Karpas-422 (cell line): ENCODE data around the gene FAM13A. TPM values are rescaled to one million over a fixed set of nuclear protein-coding genes. Genes with fewer than 3 reads are reported as not detected.

Source experiments
- DNase-seq: peaks from one replicate; pipeline ENCODE4 v3.0.0-alpha.2; 2015
- H2AFZ ChIP-seq: fragments of 200-600 bp; sonication (generic); 2 replicates; pipeline ENCODE4 v1.6.1; 2014; ENCODE audit warnings: antibody characterized with exemption, low read length, mixed read lengths
- H3K27ac ChIP-seq: fragments of 200-600 bp; sonication (generic); 2 replicates; pipeline ENCODE4 v1.5.1; 2014; ENCODE audit warnings: mild to moderate bottlenecking, low read length, moderate library complexity
- H3K27me3 ChIP-seq: fragments of 200-600 bp; sonication (generic); 2 replicates; pipeline ENCODE4 v1.6.1; 2014; ENCODE audit warnings: low read length, mixed read lengths
- H3K36me3 ChIP-seq: fragments of 200-600 bp; sonication (generic); 2 replicates; pipeline ENCODE4 v1.6.1; 2014; ENCODE audit warnings: low read length, mixed read lengths; ENCODE audit not compliant: insufficient read depth
- H3K4me1 ChIP-seq: fragments of 200-600 bp; sonication (generic); 2 replicates; pipeline ENCODE4 v1.6.1; 2014; ENCODE audit warnings: mild to moderate bottlenecking, low read length, mixed read lengths
- H3K4me2 ChIP-seq: fragments of 200-600 bp; sonication (generic); 2 replicates; pipeline ENCODE4 v1.6.1; 2014; ENCODE audit warnings: low read length, low read depth, mild to moderate bottlenecking; ENCODE audit not compliant: poor library complexity, severe bottlenecking
- H3K4me3 ChIP-seq: fragments of 200-600 bp; sonication (generic); 2 replicates; pipeline ENCODE4 v1.5.1; 2014; ENCODE audit warnings: mild to moderate bottlenecking, antibody characterized with exemption, low read length, mixed read lengths
- H3K79me2 ChIP-seq: fragments of 200-600 bp; sonication (generic); 2 replicates; pipeline ENCODE4 v1.6.1; 2014; ENCODE audit warnings: mild to moderate bottlenecking, low read length, mixed read lengths
- H3K9ac ChIP-seq: fragments of 200-600 bp; sonication (generic); 2 replicates; pipeline ENCODE4 v1.6.0; 2014; ENCODE audit warnings: low read length
- H3K9me2 ChIP-seq: fragments of 200-600 bp; sonication (generic), shearing (Covaris generic); replicated peaks from 2 replicates; pipeline ENCODE4 v1.6.0; 2014; ENCODE audit warnings: mild to moderate bottlenecking, low read length, moderate library complexity; ENCODE audit not compliant: insufficient read depth
- H3K9me3 ChIP-seq: fragments of 300-700, 200-600 bp; sonication (generic); 2 replicates; pipeline ENCODE4 v1.6.1; 2014; ENCODE audit warnings: low read length, mixed read lengths
- H4K20me1 ChIP-seq: fragments of 200-600 bp; sonication (generic); 2 replicates; pipeline ENCODE4 v1.6.1; 2014; ENCODE audit warnings: mild to moderate bottlenecking, antibody characterized with exemption, low read length, low read depth; ENCODE audit not compliant: insufficient read depth
- total RNA-seq: library from RNA; depleted of rRNA; stranded (reverse); fragments of >200 nt; shearing (Covaris generic); gene quantifications from 2 replicates; pipeline ENCODE4 v1.2.3, GENCODE V29; 2014; ENCODE audit warnings: low replicate concordance

FAM13A gene
- total RNA-seq, 1 experiment from 2014 or later, result 0.30 TPM

DNA sequence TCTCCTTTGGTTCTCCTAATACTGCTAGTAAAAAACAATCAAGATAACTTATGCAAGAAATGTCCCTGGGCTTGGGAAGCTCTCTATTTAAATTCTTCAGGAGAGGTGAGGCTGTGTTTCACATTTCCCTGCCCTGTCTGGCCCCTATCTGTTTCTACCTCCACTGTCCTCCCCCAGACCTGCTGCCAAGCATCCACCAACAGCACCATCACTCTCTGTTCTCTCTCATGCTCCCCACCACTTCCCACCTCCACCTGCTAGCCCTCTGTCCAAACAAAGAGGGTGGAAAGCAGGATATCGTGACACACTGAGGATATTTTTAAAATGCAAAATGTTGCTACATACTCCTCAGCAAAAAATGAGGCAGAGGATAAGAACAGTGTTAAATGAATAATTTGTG lies 271.0 kb downstream of the FAM13A start:
- H3K4me3 ChIP-seq, result no peak overlapping the region
- no peaks in the 10 kb centered on the region for H3K4me1 ChIP-seq
- H3K27ac ChIP-seq, result no peak overlapping the region
- H3K4me2 ChIP-seq, result no peak overlapping the region
- no peaks in the 10 kb centered on the region for H3K9me2 ChIP-seq
- no peak overlapping the region for H2AFZ ChIP-seq
- H3K36me3 ChIP-seq, result no peaks in the 10 kb centered on the region
- H4K20me1 ChIP-seq, result no peaks in the 10 kb centered on the region
- no peaks in the 10 kb centered on the region for H3K79me2 ChIP-seq
- H3K9me3 ChIP-seq, result no peaks in the 10 kb centered on the region
- no peaks in the 10 kb centered on the region for H3K27me3 ChIP-seq
- no peak for DNase-seq
- H3K9ac ChIP-seq, result no peak overlapping the region

DNA sequence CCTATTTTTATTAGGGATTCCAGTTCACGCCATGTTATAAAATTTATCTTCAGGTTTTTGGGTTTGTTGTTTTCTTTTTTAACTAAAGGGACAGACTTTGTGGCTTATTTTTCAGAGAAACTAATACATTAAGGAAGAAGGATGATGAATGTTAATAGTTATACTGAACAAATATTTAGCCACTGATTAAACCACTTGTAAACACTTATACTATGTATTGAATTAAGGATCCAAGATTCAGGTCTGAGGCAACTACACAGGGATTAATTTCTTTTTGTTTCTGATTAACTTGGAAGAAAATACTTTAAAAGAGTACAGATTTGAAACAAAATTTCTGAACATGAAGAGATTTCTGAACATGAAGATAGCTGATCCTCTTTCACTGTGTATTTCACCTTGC lies 276.6 kb downstream of the FAM13A start:
- DNase-seq, result no peak
- no peaks in the 10 kb centered on the region for H3K9me3 ChIP-seq

DNA sequence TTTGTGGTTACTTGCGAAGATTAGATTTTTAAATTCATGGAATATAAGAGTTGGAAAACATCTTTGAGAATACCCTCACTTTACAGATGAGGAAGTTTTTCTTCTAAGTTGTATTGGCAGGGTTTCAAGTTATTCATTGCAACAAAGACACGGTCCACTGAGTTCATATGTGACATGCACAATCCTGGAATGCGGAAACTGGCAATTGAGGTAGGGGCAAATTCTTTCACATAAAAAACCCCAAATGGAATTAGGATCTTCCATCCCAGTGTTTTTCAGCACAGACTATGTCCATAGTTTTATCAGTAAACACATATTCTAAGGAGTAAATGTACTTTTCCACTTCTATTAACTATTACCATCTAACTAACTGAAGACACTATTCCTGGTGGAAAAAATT lies 277.6 kb downstream of the FAM13A start:
- Histone ChIP-seq H3K36me3 (no peaks in the 10 kb centered on the region), H3K9me2 (no peaks in the 10 kb centered on the region), H3K27ac (no peak overlapping the region), H3K27me3 (0 out of 2 replicates have a peak, but pooled peaks cover 2% of the 10 kb centered on the region), H3K4me3 (no peak overlapping the region), H3K9me3 (no peaks in the 10 kb centered on the region), H3K9ac (no peak overlapping the region), H3K79me2 (no peaks in the 10 kb centered on the region), H3K4me1 (no peaks in the 10 kb centered on the region), H4K20me1 (no peaks in the 10 kb centered on the region), H3K4me2 (no peak overlapping the region), H2AFZ (no peak overlapping the region)
- no peak for DNase-seq

More for the DNA sequence above, 276.6 kb downstream of the FAM13A start:
- Histone ChIP-seq H3K4me1 (no peaks in the 10 kb centered on the region), H3K79me2 (no peaks in the 10 kb centered on the region), H2AFZ (no peak overlapping the region), H3K9ac (no peak overlapping the region), H3K9me2 (no peaks in the 10 kb centered on the region), H3K36me3 (no peaks in the 10 kb centered on the region), H3K27ac (no peak overlapping the region), H3K4me3 (no peak overlapping the region), H3K4me2 (no peak overlapping the region), H4K20me1 (no peaks in the 10 kb centered on the region), H3K27me3 (no peaks in the 10 kb centered on the region)

DNA sequence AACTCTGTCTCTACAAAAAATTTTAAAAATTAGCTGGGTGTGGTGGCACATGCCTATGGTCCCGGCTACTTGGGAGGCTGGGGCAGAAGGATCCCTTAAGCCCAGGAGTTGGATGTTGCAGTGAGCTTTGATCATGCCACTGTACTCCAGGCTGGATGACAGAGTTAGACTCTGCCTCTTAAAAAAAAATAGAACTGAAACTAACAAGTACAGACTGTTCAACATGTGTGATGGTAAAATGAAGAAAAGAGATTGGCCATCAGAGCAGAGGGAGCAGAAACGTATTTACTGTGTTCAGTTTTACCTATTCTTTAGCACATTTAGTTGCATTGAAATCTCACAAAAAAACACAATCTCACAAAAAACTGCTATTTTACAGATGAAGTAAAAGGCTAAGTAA lies 281.5 kb downstream of the FAM13A start:
- H3K9ac ChIP-seq, result no peak overlapping the region
- no peak overlapping the region for H3K27ac ChIP-seq
- H3K79me2 ChIP-seq, result no peaks in the 10 kb centered on the region
- H3K4me1 ChIP-seq, result no peaks in the 10 kb centered on the region
- no peak overlapping the region for H2AFZ ChIP-seq
- H3K4me3 ChIP-seq, result no peak overlapping the region
- H3K9me3 ChIP-seq, result no peaks in the 10 kb centered on the region
- H3K36me3 ChIP-seq, result no peaks in the 10 kb centered on the region
- H4K20me1 ChIP-seq, result no peaks in the 10 kb centered on the region
- no peak for DNase-seq
- no peak overlapping the region for H3K4me2 ChIP-seq
- H3K9me2 ChIP-seq, result no peaks in the 10 kb centered on the region
- H3K27me3 ChIP-seq, result 0 out of 2 replicates have a peak, but pooled peaks cover 2% of the 10 kb centered on the region

DNA sequence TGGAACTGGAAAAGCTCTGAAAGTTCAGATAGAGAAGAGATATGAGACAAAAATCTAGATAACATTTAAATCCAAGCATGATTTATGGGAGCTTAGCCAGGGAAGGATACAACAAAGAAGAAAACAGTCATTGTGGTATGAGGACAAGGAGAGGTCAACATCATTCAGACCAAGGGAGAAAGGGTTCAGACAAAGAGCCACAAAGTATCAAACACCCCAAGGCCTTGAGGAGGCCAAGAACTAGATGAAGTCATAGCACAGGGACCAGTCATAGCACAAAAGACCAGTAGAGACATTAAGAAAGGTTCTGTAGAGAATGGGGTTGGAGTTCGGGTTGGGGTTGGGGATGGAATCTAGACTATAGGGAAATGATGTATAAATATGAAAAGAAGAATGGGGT lies 282.0 kb downstream of the FAM13A start:
- no peaks in the 10 kb centered on the region for H3K79me2 ChIP-seq
- no peak overlapping the region for H2AFZ ChIP-seq
- no peak for DNase-seq
- H4K20me1 ChIP-seq, result no peaks in the 10 kb centered on the region
- H3K36me3 ChIP-seq, result no peaks in the 10 kb centered on the region
- 0 out of 2 replicates have a peak, but pooled peaks cover 2% of the 10 kb centered on the region for H3K27me3 ChIP-seq
- no peaks in the 10 kb centered on the region for H3K4me1 ChIP-seq
- no peak overlapping the region for H3K4me2 ChIP-seq
- no peaks in the 10 kb centered on the region for H3K9me3 ChIP-seq
- no peak overlapping the region for H3K9ac ChIP-seq
- H3K4me3 ChIP-seq, result no peak overlapping the region
- no peaks in the 10 kb centered on the region for H3K9me2 ChIP-seq
- H3K27ac ChIP-seq, result no peak overlapping the region

DNA sequence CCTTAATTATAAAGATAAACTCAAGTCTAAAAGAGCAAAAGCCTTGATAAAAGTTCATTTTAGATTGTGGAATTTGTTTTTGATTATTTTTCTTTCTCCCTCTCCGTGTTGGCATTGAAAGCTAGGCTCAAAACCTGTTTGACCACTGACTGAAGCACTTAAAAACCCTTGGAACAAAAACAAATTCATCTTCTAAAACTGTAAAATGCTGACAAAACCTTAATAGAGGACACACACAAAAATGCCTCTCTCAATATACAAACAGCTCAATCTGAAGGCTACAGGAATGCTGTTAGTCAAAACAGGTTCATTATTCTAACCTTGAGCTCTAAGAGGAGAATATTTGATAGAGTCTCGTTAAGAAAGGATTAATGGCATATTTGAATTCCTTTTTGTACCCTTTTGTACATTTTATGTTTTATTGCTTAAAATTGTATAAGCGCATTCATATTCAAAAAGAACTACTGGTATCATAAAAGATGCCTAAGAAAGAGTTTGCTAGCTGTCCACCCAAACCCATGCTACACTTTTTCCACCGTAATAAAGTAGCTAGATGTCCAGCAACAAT lies 285.0 kb downstream of the FAM13A start:
- Histone ChIP-seq H3K27me3 (0 out of 2 replicates have a peak, but pooled peaks cover 2% of the 10 kb centered on the region), H4K20me1 (no peaks in the 10 kb centered on the region), H3K27ac (no peak overlapping the region), H3K4me2 (no peak overlapping the region), H3K36me3 (no peaks in the 10 kb centered on the region), H3K9ac (no peak overlapping the region), H3K9me2 (no peaks in the 10 kb centered on the region), H3K9me3 (no peaks in the 10 kb centered on the region), H3K4me1 (no peaks in the 10 kb centered on the region), H3K79me2 (no peaks in the 10 kb centered on the region), H2AFZ (no peak overlapping the region), H3K4me3 (no peak overlapping the region)
- no peak for DNase-seq

DNA sequence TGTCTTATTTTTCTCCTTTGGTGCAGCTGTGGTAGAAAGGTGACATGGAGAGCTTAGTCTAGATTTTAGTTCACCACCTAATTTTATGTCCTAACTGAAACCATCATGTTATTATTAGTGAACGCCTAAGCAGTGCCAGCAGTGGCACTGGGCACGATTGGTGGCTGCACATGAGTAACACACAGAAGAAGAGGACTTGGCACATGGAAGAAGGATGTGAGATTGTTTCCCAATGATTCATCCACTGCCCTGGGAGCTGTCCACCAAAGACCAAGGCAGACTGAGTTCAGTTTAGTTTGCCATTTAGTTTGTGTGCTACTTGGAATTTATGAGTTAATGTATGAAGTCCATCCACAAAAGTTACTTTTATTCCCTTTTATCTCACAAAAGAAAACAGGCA lies 291.3 kb downstream of the FAM13A start:
- no peaks in the 10 kb centered on the region for H3K27me3 ChIP-seq
- no peak overlapping the region for H3K9ac ChIP-seq
- no peaks in the 10 kb centered on the region for H3K79me2 ChIP-seq
- H4K20me1 ChIP-seq, result no peaks in the 10 kb centered on the region
- no peak for DNase-seq
- H3K27ac ChIP-seq, result no peak overlapping the region
- no peaks in the 10 kb centered on the region for H3K9me3 ChIP-seq
- no peaks in the 10 kb centered on the region for H3K9me2 ChIP-seq
- H3K4me1 ChIP-seq, result no peaks in the 10 kb centered on the region
- H3K4me2 ChIP-seq, result no peak overlapping the region
- H2AFZ ChIP-seq, result no peak overlapping the region
- no peak overlapping the region for H3K4me3 ChIP-seq
- no peaks in the 10 kb centered on the region for H3K36me3 ChIP-seq

DNA sequence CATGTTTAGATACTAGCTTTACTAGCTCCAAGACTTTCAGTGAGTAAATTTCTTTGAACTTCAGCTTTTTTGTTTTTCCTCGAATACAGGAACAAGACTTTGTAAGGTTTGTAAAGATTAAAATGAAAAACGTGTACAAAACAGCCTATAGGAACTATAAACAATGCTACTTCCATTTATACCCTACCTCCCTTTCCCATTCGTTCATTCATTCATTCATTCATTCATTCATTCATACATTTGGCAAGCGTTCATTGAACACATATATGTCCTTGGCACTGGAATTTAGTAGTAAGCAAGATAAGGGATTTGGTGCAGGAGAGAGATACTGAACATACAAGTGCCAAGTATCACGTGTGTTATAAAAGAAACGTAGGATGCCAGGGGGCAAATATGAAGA lies 293.9 kb downstream of the FAM13A start:
- Histone ChIP-seq H3K27ac (no peak overlapping the region), H4K20me1 (no peaks in the 10 kb centered on the region), H3K27me3 (no peaks in the 10 kb centered on the region), H3K9me3 (no peaks in the 10 kb centered on the region), H3K79me2 (no peaks in the 10 kb centered on the region), H3K9ac (no peak overlapping the region), H3K36me3 (no peaks in the 10 kb centered on the region), H2AFZ (no peak overlapping the region), H3K4me3 (no peak overlapping the region), H3K9me2 (no peaks in the 10 kb centered on the region), H3K4me2 (no peak overlapping the region), H3K4me1 (no peaks in the 10 kb centered on the region)
- no peak for DNase-seq
